H1 (cell line): Measurements from ENCODE around the gene GPR176. TPM values are rescaled to one million over a fixed set of nuclear protein-coding genes. Genes with fewer than 3 reads are reported as not detected.
A peak's percentile ranks its signal among the peaks of the same experiment; 100 is the strongest.

Source experiments
- BACH1 ChIP-seq: IDR thresholded peaks from 2 replicates; pipeline ENCODE4 v1.6.1; 2012; ENCODE audit warnings: low read length, improper control_type of control experiment
- CTCF ChIP-seq, 3 experiments: IDR thresholded peaks; 1 replicate in 2 of 3; 2 replicates in 1 of 3; pipeline versions ENCODE4 v1.5.1 to v1.6.1; 2011; ENCODE audit warnings: low read length in 3 of 3, mild to moderate bottlenecking in 3 of 3, inconsistent platforms in 2 of 3, low read depth in 1 of 3, moderate library complexity in 1 of 3; ENCODE audit not compliant: insufficient read depth in 1 of 3; ENCODE audit errors: control extremely low read depth in 1 of 3
- NRF1 ChIP-seq: IDR thresholded peaks from 2 replicates; pipeline ENCODE4 v1.6.1; 2011; ENCODE audit warnings: mild to moderate bottlenecking, low read depth, low read length, improper control_type of control experiment
- POLR2A ChIP-seq, 2 experiments: IDR thresholded peaks; 1 replicate in 1 of 2; 2 replicates in 1 of 2; pipeline ENCODE4 v1.6.1; 2011; ENCODE audit warnings: low read depth in 2 of 2, low read length in 2 of 2, mild to moderate bottlenecking in 2 of 2; ENCODE audit errors: control extremely low read depth in 1 of 2
- RFX5 ChIP-seq: IDR thresholded peaks from 2 replicates; pipeline ENCODE4 v1.6.1; 2011; ENCODE audit warnings: low read depth, low read length, improper control_type of control experiment, borderline replicate concordance
- polyA plus RNA-seq, 7 experiments: library from polyadenylated mRNA; depleted of rRNA in 3 of 7; stranded (reverse) in 5 of 7; unstranded in 2 of 7; fragments of >200 nt in 5 of 7; fragments of 200-250 nt in 2 of 7; gene quantifications; 1 replicate in 5 of 7; 2 replicates in 1 of 7; 4 replicates in 1 of 7; pipeline versions ENCODE4 v1.2.1 to v1.2.3, GENCODE V29; 2011 to 2013; ENCODE audit warnings: missing spikeins in 2 of 7, mixed read lengths in 2 of 7
- total RNA-seq: library from RNA; stranded (reverse); fragmentation: NEBNext Ultra II Directional; extraction: Animal tissue kit (Norgen Biotek cat#: 25700); gene quantifications from 2 replicates; pipeline ENCODE4 v1.2.1, GENCODE V29; 2021

The GPR176 gene
- total and polyA plus RNA-seq, 2 of the 8 experiments (the other 6 are each of a cell fraction or from before 2014, with no cell fraction given): 190 to 281 TPM

- TF ChIP-seq CTCF (IDR thresholded peaks at IDR 0.05; ENCODE audit: control extremely low read depth in 1 of 3, insufficient read depth in 1 of 3, low read depth in 1 of 3, low read length in 3 of 3) (peak; percentile 35 to 47 (median 45)), BACH1 (no peak), NRF1 (no peak), RFX5 (no peak), POLR2A (IDR thresholded peaks at IDR 0.05; ENCODE audit: control extremely low read depth in 1 of 2, low read depth in 2 of 2, low read length in 2 of 2) (no peak)
Observed at GRCh38 chr15:39767921-39768320, 152.1 kb downstream of the GPR176 start (continued).
